ENCODE results near the gene SGF29.

Gene SGF29

DNA sequence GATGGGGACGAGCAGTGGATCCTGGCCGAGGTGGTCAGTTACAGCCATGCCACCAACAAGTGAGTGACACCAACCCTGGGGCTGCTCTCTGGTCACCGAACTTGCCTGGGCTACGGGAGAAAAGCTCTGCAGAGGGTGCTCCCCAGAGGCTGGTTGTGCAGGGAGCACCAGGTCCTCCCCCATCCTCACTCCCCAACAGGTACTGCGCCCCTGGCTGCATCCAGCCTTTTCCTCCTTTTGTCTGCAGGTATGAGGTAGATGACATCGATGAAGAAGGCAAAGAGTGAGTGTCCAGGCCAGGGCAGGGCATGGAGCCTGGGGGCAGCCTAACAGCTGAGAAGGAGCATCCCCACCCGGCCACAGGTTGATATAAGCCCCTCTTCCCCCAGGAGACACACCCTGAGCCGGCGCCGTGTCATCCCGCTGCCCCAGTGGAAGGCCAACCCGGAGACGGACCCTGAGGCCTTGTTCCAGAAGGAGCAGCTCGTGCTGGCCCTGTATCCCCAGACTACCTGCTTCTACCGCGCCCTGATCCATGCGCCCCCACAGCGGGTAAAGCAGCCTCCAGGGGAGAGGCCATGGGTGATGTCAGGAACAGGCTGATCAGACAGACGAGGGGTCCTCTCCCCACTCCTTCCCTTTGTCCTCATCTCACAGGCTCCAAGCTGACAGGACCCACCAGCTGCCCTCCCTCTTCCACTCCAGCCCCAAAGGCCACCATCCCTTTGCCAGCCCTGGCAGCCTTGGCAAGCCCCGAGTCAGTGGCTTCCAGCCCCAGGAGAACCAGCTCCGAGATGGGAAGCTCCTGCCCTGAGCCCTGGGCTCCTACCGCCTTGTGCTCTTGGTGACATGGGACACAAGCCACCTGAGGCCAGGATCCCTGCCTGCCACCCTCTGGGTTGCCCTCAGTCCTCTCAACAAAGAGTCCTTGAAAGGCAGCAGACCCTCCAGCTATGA is 36.9 kb downstream of the SGF29 start:
- H3K4me2 ChIP-seq (ENCODE audit: low read length): no peak overlapping the region
- H3K27ac ChIP-seq (ENCODE audit: low read depth, low read length, poor library complexity, severe bottlenecking): no peak overlapping the region

DNA sequence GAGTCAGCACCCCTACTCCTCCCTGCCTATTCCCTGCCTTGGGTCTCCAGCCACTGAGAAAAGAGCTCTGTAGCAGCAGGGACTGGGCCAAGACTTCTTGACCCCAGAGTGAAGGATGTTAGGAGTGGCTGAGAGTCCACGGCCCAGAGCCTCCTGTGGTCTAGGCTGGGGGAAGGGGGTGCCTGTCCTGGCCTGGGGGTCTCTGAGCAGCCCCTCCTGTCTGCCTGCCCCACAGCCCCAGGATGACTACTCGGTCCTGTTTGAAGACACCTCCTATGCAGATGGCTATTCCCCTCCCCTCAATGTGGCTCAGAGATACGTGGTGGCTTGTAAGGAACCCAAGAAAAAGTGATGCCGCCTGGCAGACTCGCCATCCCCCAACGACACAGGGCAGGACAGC is 37.6 kb downstream of the SGF29 start:
- H3K4me2 ChIP-seq (ENCODE audit: low read length): no peak overlapping the region
- H3K4me3 ChIP-seq (ENCODE audit: low read depth, low read length, poor library complexity, severe bottlenecking): no peak overlapping the region
- no peaks in the 10 kb centered on the region for H3F3A ChIP-seq (ENCODE audit: insufficient read depth, low read length)
- H3K79me2 ChIP-seq (ENCODE audit: insufficient read depth, low read length): no peaks in the 10 kb centered on the region
- H3K4me1 ChIP-seq (ENCODE audit: insufficient read depth, low read length, severe bottlenecking): no peaks in the 10 kb centered on the region
- no peaks in the 10 kb centered on the region for H3K9me2 ChIP-seq (ENCODE audit: low read depth, low read length)
- no peak overlapping the region for H2AFZ ChIP-seq (ENCODE audit: low read length)
- H3K27ac ChIP-seq (ENCODE audit: low read depth, low read length, poor library complexity, severe bottlenecking): no peak overlapping the region
- H3K27me3 ChIP-seq (ENCODE audit: insufficient read depth, low read length): no peaks in the 10 kb centered on the region
- TF ChIP-seq, protein P1, sequence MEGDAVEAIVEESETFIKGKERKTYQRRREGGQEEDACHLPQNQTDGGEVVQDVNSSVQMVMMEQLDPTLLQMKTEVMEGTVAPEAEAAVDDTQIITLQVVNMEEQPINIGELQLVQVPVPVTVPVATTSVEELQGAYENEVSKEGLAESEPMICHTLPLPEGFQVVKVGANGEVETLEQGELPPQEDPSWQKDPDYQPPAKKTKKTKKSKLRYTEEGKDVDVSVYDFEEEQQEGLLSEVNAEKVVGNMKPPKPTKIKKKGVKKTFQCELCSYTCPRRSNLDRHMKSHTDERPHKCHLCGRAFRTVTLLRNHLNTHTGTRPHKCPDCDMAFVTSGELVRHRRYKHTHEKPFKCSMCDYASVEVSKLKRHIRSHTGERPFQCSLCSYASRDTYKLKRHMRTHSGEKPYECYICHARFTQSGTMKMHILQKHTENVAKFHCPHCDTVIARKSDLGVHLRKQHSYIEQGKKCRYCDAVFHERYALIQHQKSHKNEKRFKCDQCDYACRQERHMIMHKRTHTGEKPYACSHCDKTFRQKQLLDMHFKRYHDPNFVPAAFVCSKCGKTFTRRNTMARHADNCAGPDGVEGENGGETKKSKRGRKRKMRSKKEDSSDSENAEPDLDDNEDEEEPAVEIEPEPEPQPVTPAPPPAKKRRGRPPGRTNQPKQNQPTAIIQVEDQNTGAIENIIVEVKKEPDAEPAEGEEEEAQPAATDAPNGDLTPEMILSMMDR (IDR thresholded peaks at IDR 0.05; ENCODE audit: low read length): no peak
- TF ChIP-seq EZH2 (IDR thresholded peaks at IDR 0.05; ENCODE audit: borderline replicate concordance, low read length): no peak
- no peaks in the 10 kb centered on the region for H3K9me3 ChIP-seq (ENCODE audit: low read length)
- peaks cover 21% of the 10 kb centered on the region; the same call in 1 of the 2 replicates for H3K36me3 ChIP-seq (ENCODE audit: insufficient read depth, low read length)
- no peaks in the 10 kb centered on the region for H4K20me1 ChIP-seq (ENCODE audit: insufficient read depth, low read length)
- H3K9ac ChIP-seq (ENCODE audit: low read length): no peak overlapping the region

More for the DNA sequence above, 36.9 kb downstream of the SGF29 start:
- Histone ChIP-seq H3K9me2 (ENCODE audit: low read depth, low read length) (no peaks in the 10 kb centered on the region), H4K20me1 (ENCODE audit: insufficient read depth, low read length) (no peaks in the 10 kb centered on the region), H3K36me3 (ENCODE audit: insufficient read depth, low read length) (peaks cover 21% of the 10 kb centered on the region; the same call in 1 of the 2 replicates), H3K4me3 (ENCODE audit: low read depth, low read length, poor library complexity, severe bottlenecking) (no peak overlapping the region), H3K79me2 (ENCODE audit: insufficient read depth, low read length) (no peaks in the 10 kb centered on the region), H3F3A (ENCODE audit: insufficient read depth, low read length) (no peaks in the 10 kb centered on the region), H3K9me3 (ENCODE audit: low read length) (no peaks in the 10 kb centered on the region), H3K27me3 (ENCODE audit: insufficient read depth, low read length) (no peaks in the 10 kb centered on the region), H2AFZ (ENCODE audit: low read length) (no peak overlapping the region), H3K9ac (ENCODE audit: low read length) (no peak overlapping the region), H3K4me1 (ENCODE audit: insufficient read depth, low read length, severe bottlenecking) (no peaks in the 10 kb centered on the region)
- TF ChIP-seq, protein P1 (IDR thresholded peaks at IDR 0.05; ENCODE audit: low read length): no peak
- TF ChIP-seq EZH2 (IDR thresholded peaks at IDR 0.05; ENCODE audit: borderline replicate concordance, low read length): no peak

DNA sequence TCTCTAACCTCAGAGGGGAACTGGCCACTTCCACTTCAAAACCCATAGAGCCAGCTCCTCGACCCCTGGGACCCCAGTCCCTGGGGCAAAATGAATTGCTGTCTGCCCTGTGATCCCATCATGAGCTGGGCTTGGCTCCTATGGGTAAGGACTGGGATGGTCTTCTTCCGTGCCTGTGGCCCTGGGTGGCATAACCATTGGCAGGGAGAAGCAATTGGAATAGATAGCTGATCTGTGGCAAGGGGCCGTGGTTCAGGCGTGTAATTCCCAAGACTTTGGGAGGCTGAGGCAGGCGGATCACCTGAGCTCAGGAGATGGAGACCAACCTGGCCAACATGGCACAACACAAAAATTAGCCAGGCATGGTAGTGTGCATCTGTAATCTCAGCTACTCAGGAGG is 38.8 kb downstream of the SGF29 start:
- H3K4me3 ChIP-seq (ENCODE audit: low read depth, low read length, poor library complexity, severe bottlenecking): no peak overlapping the region
- H3K9me2 ChIP-seq (ENCODE audit: low read depth, low read length): no peaks in the 10 kb centered on the region
- no peak for TF ChIP-seq EZH2 (IDR thresholded peaks at IDR 0.05; ENCODE audit: borderline replicate concordance, low read length)
- TF ChIP-seq, protein P1 (IDR thresholded peaks at IDR 0.05; ENCODE audit: low read length): no peak
- H3K9me3 ChIP-seq (ENCODE audit: low read length): no peaks in the 10 kb centered on the region
- no peaks in the 10 kb centered on the region for H3F3A ChIP-seq (ENCODE audit: insufficient read depth, low read length)
- H3K36me3 ChIP-seq (ENCODE audit: insufficient read depth, low read length): peaks cover 16% of the 10 kb centered on the region; the same call in 1 of the 2 replicates
- H3K4me2 ChIP-seq (ENCODE audit: low read length): no peak overlapping the region
- peaks cover 6% of the 10 kb centered on the region for H3K4me1 ChIP-seq (ENCODE audit: insufficient read depth, low read length, severe bottlenecking)
- no peak overlapping the region for H3K9ac ChIP-seq (ENCODE audit: low read length)
- H3K79me2 ChIP-seq (ENCODE audit: insufficient read depth, low read length): no peaks in the 10 kb centered on the region
- no peaks in the 10 kb centered on the region for H3K27me3 ChIP-seq (ENCODE audit: insufficient read depth, low read length)
- no peak overlapping the region for H3K27ac ChIP-seq (ENCODE audit: low read depth, low read length, poor library complexity, severe bottlenecking)
- H4K20me1 ChIP-seq (ENCODE audit: insufficient read depth, low read length): no peaks in the 10 kb centered on the region
- H2AFZ ChIP-seq (ENCODE audit: low read length): no peak overlapping the region

All from OCI-LY1 (cell line).